ENCODE data around the gene AGAP4.
"Not testable (repeated sequence)": the region's sequence is repeated elsewhere in the genome, so short reads cannot be mapped to it uniquely, and the experiment has no call there.

Gene AGAP4

DNA sequence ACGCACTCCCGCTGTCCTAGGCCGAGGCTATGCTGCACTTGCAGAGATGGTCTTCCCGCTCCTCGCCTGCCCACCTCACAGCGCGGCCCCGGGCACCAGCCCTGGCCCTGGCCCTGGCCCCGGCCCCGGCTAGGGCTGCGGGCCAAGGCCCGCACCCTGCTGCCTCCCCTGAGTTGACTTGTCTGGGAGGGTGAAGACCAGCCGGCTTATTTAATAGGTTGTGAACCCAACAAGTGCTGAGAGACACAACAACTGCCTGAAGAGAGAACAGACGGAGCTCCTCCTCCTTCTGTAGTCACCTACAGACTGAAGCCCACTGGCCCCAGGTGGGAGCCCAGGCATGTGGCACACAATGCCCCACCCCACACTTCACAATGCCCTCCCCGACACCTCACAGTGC is at the start of gene AGAP4:
Gene AGAP4, minus strand, starts transcription at position 101 of the 400 bp plus-strand sequence. CDS start 153 bp downstream, outside the sequence.
- H3K36me3 ChIP-seq (ENCODE audit: control insufficient read depth, insufficient read depth, low read length); H3K79me2 ChIP-seq; H3K4me3 ChIP-seq (ENCODE audit: low read depth, low read length); H3K4me2 ChIP-seq (ENCODE audit: low read length); H3K27ac ChIP-seq; H2AFZ ChIP-seq; H3K9ac ChIP-seq; H3K27me3 ChIP-seq (ENCODE audit: control insufficient read depth, insufficient read depth, low read length); H3K9me3 ChIP-seq (ENCODE audit: control insufficient read depth, low read length); H3K4me1 ChIP-seq: not testable (repeated sequence)

- H3K36me3 ChIP-seq (ENCODE audit: control insufficient read depth, insufficient read depth, low read length); H3K4me3 ChIP-seq (ENCODE audit: low read depth, low read length); H3K9me3 ChIP-seq (ENCODE audit: control insufficient read depth, low read length); H3K9ac ChIP-seq; H3K4me2 ChIP-seq (ENCODE audit: low read length); H2AFZ ChIP-seq; H3K4me1 ChIP-seq; H3K79me2 ChIP-seq; H3K27me3 ChIP-seq (ENCODE audit: control insufficient read depth, insufficient read depth, low read length); H3K27ac ChIP-seq: not testable (repeated sequence)
Measured at GRCh38 chr10:45890721-45891120, 43.4 kb upstream of the AGAP4 start.

DNA sequence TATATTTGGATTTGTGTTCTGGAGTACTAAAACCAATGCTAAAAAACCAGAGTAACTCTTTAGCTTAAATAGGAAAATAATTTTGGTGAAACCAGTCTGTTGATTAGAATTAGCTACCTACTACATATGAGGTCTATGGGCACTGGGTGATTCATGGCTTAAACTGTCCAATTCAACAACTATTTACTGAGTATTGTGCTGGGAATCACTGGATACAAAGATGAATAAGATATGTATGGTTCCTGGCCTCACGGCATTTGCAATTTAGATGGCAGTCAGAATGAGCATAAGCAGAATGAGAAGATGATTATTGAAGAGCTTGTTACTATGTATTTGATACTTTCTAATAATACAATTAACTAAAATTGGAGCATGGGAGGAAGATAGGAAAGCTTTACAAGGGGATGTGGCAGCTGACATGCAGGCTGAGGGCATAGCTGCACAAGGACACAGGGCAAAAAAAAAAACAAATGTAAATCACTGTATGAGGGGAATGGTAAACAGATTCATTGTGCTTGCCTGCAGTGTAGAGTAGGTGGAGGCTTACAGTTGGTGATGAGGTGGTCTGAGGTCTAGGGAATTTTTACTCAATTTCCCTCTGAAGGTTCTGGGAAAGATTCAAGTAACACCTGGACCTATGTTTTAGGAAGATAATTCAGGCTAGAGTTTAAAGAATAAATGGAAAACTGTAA is 42.4 kb upstream of the AGAP4 start:
- not testable (repeated sequence) for H3K36me3 ChIP-seq (ENCODE audit: control insufficient read depth, insufficient read depth, low read length); H3K9me3 ChIP-seq (ENCODE audit: control insufficient read depth, low read length); H3K27ac ChIP-seq; H3K9ac ChIP-seq; H3K79me2 ChIP-seq; H3K4me1 ChIP-seq; H2AFZ ChIP-seq; H3K4me3 ChIP-seq (ENCODE audit: low read depth, low read length); H3K4me2 ChIP-seq (ENCODE audit: low read length); H3K27me3 ChIP-seq (ENCODE audit: control insufficient read depth, insufficient read depth, low read length)

DNA sequence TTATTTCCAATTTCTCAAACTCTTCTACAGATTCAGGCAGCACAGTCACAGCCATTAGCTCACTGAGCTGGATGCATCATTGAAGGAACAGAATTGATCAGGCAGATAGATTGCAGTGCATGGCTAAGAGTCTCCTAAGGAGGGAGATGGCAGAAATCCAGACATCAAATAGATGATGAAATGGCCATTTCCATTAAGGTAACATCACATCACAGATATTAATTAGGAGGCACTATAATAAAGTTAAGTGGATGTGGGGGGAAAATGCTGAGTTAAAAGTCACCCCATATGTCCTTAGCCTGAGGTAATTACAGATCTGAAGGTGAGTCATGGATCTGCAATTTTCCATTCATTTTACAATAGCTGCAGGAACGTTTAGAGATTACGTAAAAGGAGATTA is 35.6 kb upstream of the AGAP4 start:
- H2AFZ ChIP-seq; H3K9me3 ChIP-seq (ENCODE audit: control insufficient read depth, low read length); H3K4me2 ChIP-seq (ENCODE audit: low read length); H3K79me2 ChIP-seq; H3K9ac ChIP-seq; H3K27ac ChIP-seq; H3K4me1 ChIP-seq; H3K36me3 ChIP-seq (ENCODE audit: control insufficient read depth, insufficient read depth, low read length); H3K27me3 ChIP-seq (ENCODE audit: control insufficient read depth, insufficient read depth, low read length); H3K4me3 ChIP-seq (ENCODE audit: low read depth, low read length): not testable (repeated sequence)

- H3K36me3 ChIP-seq (ENCODE audit: control insufficient read depth, insufficient read depth, low read length), result not testable (repeated sequence)
Measured at GRCh38 chr10:45865404-45865803, 18.1 kb upstream of the AGAP4 start.

DNA sequence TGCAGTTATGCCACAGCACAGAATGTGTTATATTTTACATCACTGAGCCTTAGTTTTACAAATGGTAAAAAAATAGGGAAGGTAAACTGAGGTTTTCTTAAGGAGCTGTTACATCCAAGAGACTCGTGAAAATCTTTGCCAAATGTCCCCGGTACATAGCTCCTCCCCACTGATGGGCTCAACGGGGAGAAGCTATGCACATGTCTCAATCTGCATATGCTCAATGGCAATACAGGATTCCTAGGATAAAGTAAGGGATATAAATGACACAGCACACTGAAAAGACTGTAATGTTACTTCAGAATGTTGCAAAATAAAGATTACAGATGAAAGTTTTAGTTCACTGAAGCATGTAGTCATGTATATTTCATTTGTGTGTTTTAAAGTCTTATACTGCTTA is 17.0 kb upstream of the AGAP4 start:
- H3K4me3 ChIP-seq (ENCODE audit: low read depth, low read length); H3K36me3 ChIP-seq (ENCODE audit: control insufficient read depth, insufficient read depth, low read length); H3K9ac ChIP-seq; H3K27ac ChIP-seq; H3K9me3 ChIP-seq (ENCODE audit: control insufficient read depth, low read length); H2AFZ ChIP-seq; H3K4me2 ChIP-seq (ENCODE audit: low read length); H3K79me2 ChIP-seq; H3K27me3 ChIP-seq (ENCODE audit: control insufficient read depth, insufficient read depth, low read length); H3K4me1 ChIP-seq: not testable (repeated sequence)

More at GRCh38 chr10:45865404-45865803, 18.1 kb upstream of the AGAP4 start:
- not testable (repeated sequence) for H2AFZ ChIP-seq; H3K4me1 ChIP-seq; H3K27me3 ChIP-seq (ENCODE audit: control insufficient read depth, insufficient read depth, low read length); H3K4me3 ChIP-seq (ENCODE audit: low read depth, low read length); H3K9ac ChIP-seq; H3K4me2 ChIP-seq (ENCODE audit: low read length); H3K9me3 ChIP-seq (ENCODE audit: control insufficient read depth, low read length); H3K27ac ChIP-seq; H3K79me2 ChIP-seq

DNA sequence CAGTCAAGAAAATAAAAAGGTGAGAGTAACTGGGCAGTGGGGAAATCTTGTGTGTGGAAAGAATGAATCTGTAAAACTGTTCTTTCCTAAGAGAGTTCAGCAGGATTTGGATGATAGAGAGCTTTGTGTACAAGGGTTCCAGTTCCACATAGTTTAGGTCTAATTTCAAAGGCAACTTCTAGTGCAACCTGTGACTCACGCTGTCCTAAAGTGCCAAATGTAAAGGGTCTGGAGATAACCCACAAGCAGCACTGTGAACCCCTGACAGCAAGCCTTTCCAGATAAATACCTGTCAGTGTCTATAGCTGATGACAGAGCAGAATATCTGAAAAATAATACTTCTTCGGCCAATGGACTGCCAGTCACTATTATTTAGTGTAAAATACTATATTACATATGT is 16.3 kb upstream of the AGAP4 start:
- not testable (repeated sequence) for H3K4me2 ChIP-seq (ENCODE audit: low read length); H3K36me3 ChIP-seq (ENCODE audit: control insufficient read depth, insufficient read depth, low read length)

GRCh38 chr10:45857931-45858330 is 10.6 kb upstream of the AGAP4 start:
- not testable (repeated sequence) for H2AFZ ChIP-seq; H3K4me2 ChIP-seq (ENCODE audit: low read length); H3K27me3 ChIP-seq (ENCODE audit: control insufficient read depth, insufficient read depth, low read length); H3K79me2 ChIP-seq; H3K9me3 ChIP-seq (ENCODE audit: control insufficient read depth, low read length); H3K4me3 ChIP-seq (ENCODE audit: low read depth, low read length); H3K36me3 ChIP-seq (ENCODE audit: control insufficient read depth, insufficient read depth, low read length); H3K4me1 ChIP-seq; H3K9ac ChIP-seq; H3K27ac ChIP-seq

More for the DNA sequence above, 16.3 kb upstream of the AGAP4 start:
- not testable (repeated sequence) for H2AFZ ChIP-seq; H3K79me2 ChIP-seq; H3K27ac ChIP-seq; H3K27me3 ChIP-seq (ENCODE audit: control insufficient read depth, insufficient read depth, low read length); H3K9me3 ChIP-seq (ENCODE audit: control insufficient read depth, low read length); H3K4me3 ChIP-seq (ENCODE audit: low read depth, low read length); H3K9ac ChIP-seq; H3K4me1 ChIP-seq

- H3K27me3 ChIP-seq (ENCODE audit: control insufficient read depth, insufficient read depth, low read length), result not testable (repeated sequence)
Measured at GRCh38 chr10:45848467-45848866, 1.2 kb upstream of the AGAP4 start.

GRCh38 chr10:45822918-45823317 is 24.4 kb downstream of the AGAP4 start:
- not testable (repeated sequence) for H3K9ac ChIP-seq; H3K4me2 ChIP-seq (ENCODE audit: low read length); H3K36me3 ChIP-seq (ENCODE audit: control insufficient read depth, insufficient read depth, low read length); H2AFZ ChIP-seq; H3K4me3 ChIP-seq (ENCODE audit: low read depth, low read length); H3K9me3 ChIP-seq (ENCODE audit: control insufficient read depth, low read length); H3K79me2 ChIP-seq; H3K4me1 ChIP-seq; H3K27ac ChIP-seq; H3K27me3 ChIP-seq (ENCODE audit: control insufficient read depth, insufficient read depth, low read length)

More at GRCh38 chr10:45848467-45848866, 1.2 kb upstream of the AGAP4 start:
- H3K9ac ChIP-seq; H3K4me1 ChIP-seq; H3K4me2 ChIP-seq (ENCODE audit: low read length); H3K9me3 ChIP-seq (ENCODE audit: control insufficient read depth, low read length); H3K36me3 ChIP-seq (ENCODE audit: control insufficient read depth, insufficient read depth, low read length); H3K4me3 ChIP-seq (ENCODE audit: low read depth, low read length); H3K27ac ChIP-seq; H2AFZ ChIP-seq; H3K79me2 ChIP-seq: not testable (repeated sequence)

- not testable (repeated sequence) for H3K79me2 ChIP-seq; H3K36me3 ChIP-seq (ENCODE audit: control insufficient read depth, insufficient read depth, low read length); H3K4me2 ChIP-seq (ENCODE audit: low read length); H2AFZ ChIP-seq; H3K9ac ChIP-seq; H3K27me3 ChIP-seq (ENCODE audit: control insufficient read depth, insufficient read depth, low read length); H3K4me1 ChIP-seq; H3K9me3 ChIP-seq (ENCODE audit: control insufficient read depth, low read length); H3K4me3 ChIP-seq (ENCODE audit: low read depth, low read length); H3K27ac ChIP-seq
Measured at GRCh38 chr10:45820107-45820830, 27.0 kb downstream of the AGAP4 start.

Data from parathyroid adenoma (tissue), 2 donors.